Hippocampal formation (tissue), 2 donors: Measurements from ENCODE around the gene PRSS8.
"Not testable (repeated sequence)": the region's sequence is repeated elsewhere in the genome, so short reads cannot be mapped to it uniquely, and the experiment has no call there.

Experiments
- DNase-seq, 2 donors: peaks; one replicate each; lab custom pipeline; 2025; lab: John Stamatoyannopoulos, UW

The PRSS8 gene

DNA sequence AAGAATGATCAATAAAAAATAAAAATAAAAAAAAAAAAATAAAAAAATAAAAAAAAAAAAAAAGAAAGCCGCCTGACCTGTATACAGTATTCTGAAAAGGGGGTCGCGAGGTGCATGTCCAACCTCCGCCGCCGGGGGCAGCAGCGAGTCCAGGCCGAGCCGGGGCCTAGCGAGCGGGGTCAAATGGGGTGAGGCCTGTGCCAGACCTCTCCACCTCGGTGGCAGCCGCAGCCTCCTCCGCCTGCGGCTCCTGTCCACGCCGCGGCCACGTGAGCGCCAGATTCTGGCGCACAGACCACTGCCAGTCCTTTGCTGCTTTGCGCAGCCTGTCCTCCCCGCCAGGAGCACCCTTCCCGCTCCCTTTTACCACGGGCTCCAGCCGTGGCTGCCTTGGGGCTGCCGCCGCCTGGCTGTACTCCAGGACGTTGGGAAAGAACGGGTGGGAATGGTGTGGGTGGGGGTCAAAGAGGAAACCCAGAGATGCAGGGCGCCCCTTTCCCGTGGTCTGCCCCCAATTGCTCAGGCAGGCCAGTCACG is 29.8 kb downstream of the PRSS8 start:
- peak in 1 of 2 donors; percentile 59 for DNase-seq

GRCh38 chr16:31100876-31101641 is 34.5 kb downstream of the PRSS8 start:
- not testable (repeated sequence) for DNase-seq

GRCh38 chr16:31099860-31100638 is 35.5 kb downstream of the PRSS8 start:
- DNase-seq = no peak

DNA sequence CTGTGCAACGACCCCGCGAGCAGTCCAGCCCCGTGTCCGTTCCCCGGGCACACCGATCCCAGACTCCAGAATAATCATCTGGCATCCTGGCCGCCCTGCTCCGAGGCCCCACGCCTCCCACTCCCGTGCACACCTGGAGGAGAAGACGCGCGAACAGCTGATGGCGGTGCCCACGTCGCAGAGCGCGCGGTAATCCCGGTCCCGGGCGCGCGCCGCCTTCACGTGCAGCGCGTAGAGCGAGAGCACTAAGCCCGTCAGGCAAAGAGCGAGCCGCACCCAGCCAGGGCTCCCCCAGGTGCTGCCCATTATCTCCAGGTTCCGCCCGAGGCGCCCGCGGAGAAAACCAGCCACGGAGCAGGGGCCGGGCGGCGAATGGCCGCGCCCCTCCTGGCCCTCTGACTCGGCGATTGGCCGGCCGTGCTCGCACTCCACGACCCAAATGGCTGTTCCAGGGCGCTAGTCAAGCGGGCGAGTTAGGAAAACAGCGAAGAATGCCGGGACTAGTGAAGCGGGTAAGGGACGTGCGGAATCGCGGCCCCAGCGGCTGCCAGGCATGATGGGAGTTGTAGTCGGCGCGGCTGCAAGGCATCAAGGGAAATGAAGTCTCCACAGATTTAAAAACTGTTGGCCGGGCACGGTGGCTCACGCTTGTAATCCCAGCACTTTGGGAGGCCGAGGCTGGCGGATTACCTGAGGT is 41.0 kb downstream of the PRSS8 start, which contains the start of gene VKORC1:
VKORC1 (minus strand) TSS at position 374 of the 697 bp plus-strand sequence; CDS start at position 306, 68 bp downstream.
- peak; percentile 86 to 97 for DNase-seq

DNA sequence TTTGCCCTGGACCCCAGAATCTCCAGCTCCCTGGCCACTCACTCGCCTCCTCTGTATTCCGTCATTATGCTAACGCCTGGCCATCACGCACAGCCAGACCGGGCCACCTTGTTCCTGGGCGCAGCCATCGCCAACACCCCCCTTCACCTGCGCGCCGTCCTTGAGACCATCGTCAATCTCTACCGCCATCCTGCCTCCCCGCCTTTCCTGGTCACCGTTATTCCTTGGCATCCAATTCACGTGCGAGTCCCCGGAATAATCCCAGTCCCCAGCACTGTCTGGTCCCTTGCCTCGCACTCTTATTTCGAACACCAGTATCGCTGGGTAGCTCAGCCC is 41.5 kb downstream of the PRSS8 start:
- DNase-seq = no peak

DNA sequence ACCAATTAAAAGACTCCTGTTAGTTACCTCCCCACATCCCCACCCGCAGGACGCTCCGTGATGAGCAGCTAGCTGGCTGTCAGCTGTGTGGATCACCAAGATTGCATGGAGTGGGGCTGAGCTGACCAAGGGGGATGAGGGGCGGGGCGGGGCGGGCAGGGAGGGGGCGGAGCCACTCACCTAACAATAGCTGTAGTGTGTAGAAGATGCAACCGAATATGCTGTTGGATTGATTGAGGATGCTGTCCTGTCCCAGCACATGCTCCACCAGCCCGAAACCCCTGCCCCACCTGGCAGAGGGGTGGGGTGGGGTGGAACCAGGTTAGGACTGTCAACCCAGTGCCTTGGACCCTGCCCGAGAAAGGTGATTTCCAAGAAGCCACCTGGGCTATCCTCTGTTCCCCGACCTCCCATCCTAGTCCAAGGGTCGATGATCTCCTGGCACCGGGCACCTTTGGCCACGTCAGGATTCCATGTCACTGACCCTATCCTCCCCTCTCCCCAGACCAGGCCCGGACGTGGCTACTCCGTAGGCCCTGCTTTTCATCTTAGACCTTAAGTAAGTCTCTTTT is 42.3 kb downstream of the PRSS8 start:
- peak in 1 of 2 donors; percentile 59 for DNase-seq

DNA sequence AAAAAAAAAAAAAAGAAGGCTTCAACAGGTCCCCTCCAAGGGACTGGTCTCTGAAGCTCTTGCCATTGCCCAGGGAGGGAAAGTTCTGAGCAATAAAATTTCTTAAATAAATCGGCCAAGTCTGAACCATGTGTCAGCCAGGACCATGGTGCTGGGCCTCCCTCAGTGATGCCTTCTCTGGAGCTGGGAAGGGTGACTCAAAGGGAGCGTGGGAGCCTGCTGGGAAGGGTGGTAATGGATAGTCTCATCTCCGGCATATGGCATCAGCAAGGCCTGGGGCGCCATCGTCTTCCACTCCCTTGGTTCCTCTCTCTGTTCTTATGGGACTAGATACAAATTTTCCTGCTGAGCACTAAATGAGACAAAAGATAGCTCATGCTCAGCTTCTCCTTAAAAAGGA is 43.2 kb downstream of the PRSS8 start:
- DNase-seq = no peak

DNA sequence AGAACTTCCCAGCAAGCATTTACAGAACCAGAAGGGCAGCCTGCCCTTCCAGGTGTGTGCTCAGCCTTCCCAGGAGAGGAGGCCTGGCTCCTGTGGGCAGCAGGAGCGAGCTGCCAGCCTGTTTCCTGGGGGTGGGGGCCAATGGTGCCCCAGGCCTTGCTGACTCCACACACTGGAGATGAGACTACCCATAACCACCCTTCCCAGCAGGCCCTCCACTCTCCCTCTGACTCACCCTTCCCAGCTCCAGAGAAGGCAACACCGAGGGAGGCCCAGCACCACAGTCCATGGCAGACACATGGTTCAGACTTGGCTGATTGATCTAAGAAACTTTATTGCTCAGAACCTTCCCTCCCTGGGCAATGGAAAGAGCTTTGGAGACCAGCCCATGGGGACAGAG is 45.0 kb downstream of the PRSS8 start:
- DNase-seq = no peak

DNA sequence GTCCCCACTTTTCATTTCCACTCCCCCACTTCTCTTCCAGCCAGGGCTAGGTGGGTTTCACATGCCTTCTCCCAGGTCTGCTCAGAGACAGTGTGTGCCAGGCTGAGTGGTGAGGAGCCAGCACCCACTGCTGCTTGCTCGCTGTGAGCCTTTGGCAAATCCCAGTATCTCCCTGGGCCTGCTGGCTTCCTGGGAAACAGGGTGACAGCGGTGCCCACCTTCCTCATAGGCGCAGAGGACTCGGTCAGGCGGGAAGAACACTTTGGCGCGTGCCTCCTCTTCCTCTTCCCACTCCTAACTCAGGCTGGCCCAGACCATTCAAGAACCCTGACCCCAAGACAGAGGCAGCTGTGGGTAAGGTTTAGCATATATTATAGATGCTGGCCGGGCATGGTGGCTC is 46.3 kb downstream of the PRSS8 start:
- no peak for DNase-seq

GRCh38 chr16:31088459-31089183 is 46.9 kb downstream of the PRSS8 start, which contains the start of gene PRSS53:
TSS of gene PRSS53 (minus strand) at chr16:31088943. CDS start at chr16:31088809, 134 bp downstream.
- DNase-seq = no peak

DNA sequence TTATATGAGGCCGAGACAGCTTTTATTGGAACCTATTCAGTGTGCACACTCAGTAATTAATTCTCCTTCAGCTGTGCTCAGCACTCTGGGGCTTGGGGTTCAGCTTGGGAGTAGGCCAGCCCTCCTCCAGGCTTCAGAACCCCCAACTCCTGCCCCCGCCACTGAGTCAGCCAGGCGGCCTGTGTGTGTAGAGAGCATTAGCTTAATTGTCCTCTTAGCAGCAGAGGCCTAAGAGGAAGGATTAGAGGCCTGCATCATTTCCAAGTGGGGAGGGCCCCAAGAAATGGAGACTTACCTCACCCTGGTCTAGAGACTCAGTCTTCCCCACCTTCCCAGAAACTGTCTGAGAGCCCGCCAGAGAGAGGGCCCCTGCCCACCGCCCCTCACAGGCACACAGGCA is 47.6 kb downstream of the PRSS8 start:
- DNase-seq = no peak

DNA sequence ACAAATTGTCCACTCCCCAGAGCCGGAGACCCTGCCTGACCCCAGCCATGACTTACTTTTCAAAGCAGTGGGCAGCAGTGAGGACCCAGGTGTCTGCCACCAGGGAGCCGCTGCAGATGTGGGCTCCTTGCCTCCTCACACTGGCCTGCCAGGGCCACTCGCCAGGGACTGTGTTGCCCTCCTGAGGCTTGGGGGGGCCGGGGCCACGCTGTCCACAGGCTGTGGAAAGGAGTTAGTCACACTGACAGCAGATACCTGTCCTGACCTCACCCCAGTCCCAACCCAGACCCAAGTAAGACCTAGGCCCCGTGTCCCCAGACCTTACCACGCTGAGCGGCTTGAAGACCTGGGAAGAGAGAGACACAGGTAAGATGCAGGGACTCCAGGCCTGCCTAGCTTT is 48.0 kb downstream of the PRSS8 start:
- DNase-seq = no peak

DNA sequence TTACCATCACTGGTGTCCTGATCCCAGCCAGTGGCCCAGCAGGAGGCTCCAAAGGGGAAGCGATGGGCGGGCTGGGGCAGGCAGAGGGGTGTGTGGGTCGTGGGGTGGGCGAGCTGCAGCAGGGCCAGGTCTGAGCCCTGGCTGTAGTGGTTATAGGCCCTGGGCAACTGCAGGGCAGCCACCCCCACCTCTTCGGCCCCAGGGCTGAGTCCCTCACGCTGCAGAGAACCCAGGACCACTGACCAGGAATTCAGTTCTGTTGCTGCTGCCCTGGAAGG is 49.0 kb downstream of the PRSS8 start:
- DNase-seq = no peak

GRCh38 chr16:31085873-31086628 is 49.5 kb downstream of the PRSS8 start:
- no peak for DNase-seq

DNA sequence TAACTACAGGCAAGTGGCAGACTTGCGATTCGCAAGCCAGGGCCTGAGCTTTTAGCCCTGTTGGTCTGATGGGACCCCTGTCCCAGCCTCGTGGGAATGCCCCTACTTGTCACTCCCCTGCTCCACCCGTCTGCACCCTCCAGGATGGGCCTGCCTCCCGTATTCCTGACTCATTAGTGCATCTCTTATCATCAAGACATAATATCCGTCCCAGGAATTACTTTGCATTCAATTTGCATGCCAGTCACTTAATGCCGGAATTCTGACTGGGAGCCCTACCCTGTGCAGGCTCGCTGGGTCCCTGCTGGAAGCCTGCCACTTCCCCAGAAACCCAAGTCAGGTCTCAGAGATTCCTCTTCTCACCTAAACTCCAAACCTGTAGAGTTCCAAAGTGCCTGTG is 50.1 kb downstream of the PRSS8 start:
- DNase-seq = no peak

DNA sequence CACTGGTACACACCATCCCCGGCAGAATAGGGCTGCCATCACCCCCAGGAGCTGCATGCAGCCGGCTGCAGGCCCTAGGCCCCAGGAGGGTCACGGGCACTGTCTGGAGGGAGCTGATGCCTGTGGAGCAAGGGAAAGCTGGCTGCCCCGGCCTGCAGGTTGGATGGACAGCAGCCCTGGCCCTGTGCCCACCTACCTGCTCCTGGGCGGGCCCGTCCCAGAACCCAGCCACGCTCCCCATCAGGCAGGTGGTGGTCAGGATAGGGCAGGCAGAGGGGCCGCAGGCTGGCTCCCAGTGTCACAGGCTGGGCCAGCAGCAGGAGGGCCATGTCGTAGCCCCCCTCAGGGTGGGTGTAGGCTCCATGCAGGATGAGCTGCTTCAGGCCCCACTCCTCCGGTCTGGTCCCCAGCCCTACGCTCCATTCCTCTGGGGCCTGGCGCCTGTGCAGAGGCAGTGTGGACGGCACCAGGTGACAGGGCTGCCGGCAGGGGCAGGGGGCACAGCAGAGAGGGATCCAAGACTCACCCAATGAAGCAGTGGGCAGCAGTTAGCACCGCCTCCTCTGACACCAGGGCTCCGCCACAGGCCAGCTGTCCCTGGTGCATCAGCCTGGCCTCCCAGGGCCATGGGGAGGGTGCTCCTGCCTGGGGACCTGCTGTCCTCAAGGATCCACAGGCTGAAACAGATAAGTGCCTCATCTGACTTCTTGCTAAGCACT is 50.8 kb downstream of the PRSS8 start:
- no peak for DNase-seq

GRCh38 chr16:31083981-31084380 is 51.5 kb downstream of the PRSS8 start:
- no peak for DNase-seq

GRCh38 chr16:31083556-31083955 is 52.0 kb downstream of the PRSS8 start:
- no peak for DNase-seq

DNA sequence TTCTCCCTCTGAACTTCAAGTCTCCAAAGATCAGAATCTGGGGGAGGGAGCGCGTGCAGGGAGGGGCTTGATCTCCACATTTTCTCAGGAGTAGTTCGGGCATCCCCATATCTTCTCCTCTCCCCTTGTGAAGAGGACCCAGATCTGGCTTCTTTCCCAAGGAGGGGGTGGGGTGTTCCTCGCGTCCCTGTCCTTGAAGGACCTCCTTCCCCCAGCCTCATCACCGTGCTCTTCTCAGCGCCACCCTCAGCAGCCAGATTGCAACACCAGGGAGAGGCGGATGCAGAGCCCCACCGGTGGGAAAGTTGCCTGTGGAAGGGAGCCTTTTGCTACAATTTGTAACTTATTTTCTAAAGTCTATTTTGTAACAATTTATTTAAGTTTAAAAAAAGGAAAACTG is 52.4 kb downstream of the PRSS8 start:
- no peak for DNase-seq

DNA sequence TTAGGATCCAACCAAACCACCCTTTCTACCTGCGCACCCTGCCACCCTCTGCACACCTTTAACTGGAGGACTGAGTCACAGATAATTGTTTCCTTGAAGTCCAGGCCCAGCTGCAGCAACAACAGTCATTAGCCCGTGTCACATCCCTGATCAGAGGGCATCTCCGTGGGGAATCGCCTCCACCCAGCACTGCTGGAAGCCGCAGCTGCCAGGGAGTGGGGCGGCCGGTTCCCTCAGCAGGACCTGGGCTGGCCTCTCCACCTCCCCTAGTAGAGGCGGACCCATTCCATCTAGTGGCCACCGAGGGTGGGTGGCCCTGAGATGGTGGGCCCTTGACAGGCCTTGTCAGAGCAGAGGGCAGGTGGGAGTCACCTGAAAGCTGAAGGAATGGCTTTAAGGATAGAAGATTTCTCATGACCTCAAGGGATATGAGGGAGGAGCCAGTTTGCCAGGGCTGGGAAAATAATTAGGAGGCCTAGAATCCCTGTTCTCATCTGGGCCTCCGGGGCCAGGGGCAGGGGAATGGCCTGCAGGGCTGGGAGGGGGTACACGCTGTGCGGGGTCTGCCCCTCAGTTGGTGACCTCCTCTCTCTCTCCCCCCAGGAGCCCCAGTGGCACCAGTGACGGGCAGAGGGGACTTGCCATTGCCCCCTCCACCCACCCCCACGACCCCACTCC is 53.0 kb downstream of the PRSS8 start:
- DNase-seq = no peak
